Breast epithelium (tissue), 4 donors: ENCODE data around the gene PTBP1. TPM values are rescaled to one million over a fixed set of nuclear protein-coding genes. Genes with fewer than 3 reads are reported as not detected.
"Not testable (repeated sequence)": the region's sequence is repeated elsewhere in the genome, so short reads cannot be mapped to it uniquely, and the experiment has no call there.

ENCODE experiments used
- DNase-seq, 2 donors: peaks; one replicate each; pipeline ENCODE4 v3.0.0-alpha.2; 2019; ENCODE audit warnings: low spot score in 2 of 2
- H3K27ac ChIP-seq, 2 donors: fragments of 200-600 bp; sonication (generic) in 1 of 2; one replicate each; pipeline ENCODE4 v1.5.1; 2016 to 2019; ENCODE audit warnings: mild to moderate bottlenecking in 1 of 2
- H3K27me3 ChIP-seq, 2 donors: fragments of 200-600 bp; sonication (generic) in 1 of 2; one replicate each; pipeline versions ENCODE4 v1.5.1 to v1.6.0; 2017 to 2019; ENCODE audit warnings: control low read depth in 1 of 2, mild to moderate bottlenecking in 1 of 2
- H3K36me3 ChIP-seq: fragments of 200-600 bp; one replicate; pipeline ENCODE4 v1.5.1; 2019
- H3K4me1 ChIP-seq, 2 donors: fragments of 200-600 bp; sonication (generic); one replicate each; pipeline ENCODE4 v1.5.1; 2016 to 2019; ENCODE audit warnings: control low read depth in 1 of 2
- H3K4me3 ChIP-seq, 3 donors: fragments of 200-600 bp; sonication (generic); 1 replicate in 2 of 3; 2 replicates in 1 of 3; pipeline ENCODE4 v1.5.1; 2016 to 2019; ENCODE audit warnings: mild to moderate bottlenecking in 3 of 3, moderate library complexity in 2 of 3
- H3K9me3 ChIP-seq, 2 donors: fragments of 200-600 bp; sonication (generic) in 1 of 2; one replicate each; pipeline ENCODE4 v1.5.1; 2016 to 2019; ENCODE audit warnings: control low read depth in 1 of 2
- CTCF ChIP-seq, 3 donors: fragments of 450-650 bp; IDR thresholded peaks; one replicate each; pipeline ENCODE4 v1.5.1; 2016 to 2017; ENCODE audit warnings: antibody characterized with exemption in 3 of 3, mild to moderate bottlenecking in 3 of 3, moderate library complexity in 3 of 3
- POLR2A ChIP-seq: fragments of 450-650 bp; IDR thresholded peaks from one replicate; pipeline ENCODE4 v1.6.1; 2016; ENCODE audit warnings: antibody characterized with exemption, mild to moderate bottlenecking, moderate library complexity
- POLR2AphosphoS5 ChIP-seq, 3 donors: sonication (generic); formaldehyde crosslinking; IDR thresholded peaks; one replicate each; pipeline ENCODE4 v1.6.1; 2017; ENCODE audit warnings: antibody characterized with exemption in 3 of 3
- intact Hi-C: fragments of 100-400 bp; cut with DNase I; formaldehyde crosslinking; loops from one replicate; pipeline ENCODE4 v1.15.1; 2023; ENCODE audit warnings: low total_unique reads
- total RNA-seq, 3 donors: library from RNA; depleted of rRNA; stranded (reverse); fragments of >200 nt; gene quantifications; one replicate each; pipeline ENCODE4 v1.1.0, GENCODE V29; 2016

Gene PTBP1
- total RNA-seq, 3 donors from 2014 or later = 92.0 to 147 (median 131) TPM

DNA sequence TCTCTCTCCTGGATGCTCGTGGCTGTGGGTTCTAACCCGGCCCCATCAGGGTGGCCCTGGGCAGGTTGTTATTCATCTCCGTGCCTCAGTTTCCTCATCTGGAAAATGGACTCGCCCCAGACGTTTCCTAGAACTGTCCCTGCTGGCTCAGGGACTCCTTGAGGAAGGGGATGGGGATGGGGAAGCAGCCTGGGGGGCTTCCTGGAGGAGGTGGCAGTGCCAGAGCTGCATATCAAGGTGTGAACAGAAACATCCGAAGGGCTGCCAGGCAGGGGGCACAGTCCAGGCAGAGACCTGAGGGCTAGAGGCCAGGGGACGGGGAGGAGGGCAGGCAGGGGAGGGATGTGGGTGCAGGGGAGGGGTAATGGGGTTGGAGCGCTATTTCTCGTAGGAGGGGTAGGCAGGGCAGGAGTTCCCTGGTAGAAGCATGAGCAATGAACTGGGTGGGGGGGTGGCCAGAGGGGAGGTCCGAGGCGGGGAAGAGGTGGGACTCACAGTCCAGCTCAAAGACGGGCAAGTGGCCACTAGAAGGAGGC is 51.2 kb downstream of the PTBP1 start:
- Histone ChIP-seq H3K27ac (no peak overlapping the region), H3K9me3 (no peaks in the 10 kb centered on the region), H3K4me3 (no peak overlapping the region), H3K4me1 (peaks cover 5 to 6% of the 10 kb centered on the region in 2 donors), H3K27me3 (peaks cover 11 to 31% of the 10 kb centered on the region in 2 donors), H3K36me3 (no peaks in the 10 kb centered on the region)
- no peak for TF ChIP-seq CTCF (IDR thresholded peaks at IDR 0.05)
- no peak for TF ChIP-seq POLR2A
- no peak for TF ChIP-seq POLR2AphosphoS5 (IDR thresholded peaks at IDR 0.05)
- DNase-seq = no peak
- intact Hi-C loops = no loop called here

DNA sequence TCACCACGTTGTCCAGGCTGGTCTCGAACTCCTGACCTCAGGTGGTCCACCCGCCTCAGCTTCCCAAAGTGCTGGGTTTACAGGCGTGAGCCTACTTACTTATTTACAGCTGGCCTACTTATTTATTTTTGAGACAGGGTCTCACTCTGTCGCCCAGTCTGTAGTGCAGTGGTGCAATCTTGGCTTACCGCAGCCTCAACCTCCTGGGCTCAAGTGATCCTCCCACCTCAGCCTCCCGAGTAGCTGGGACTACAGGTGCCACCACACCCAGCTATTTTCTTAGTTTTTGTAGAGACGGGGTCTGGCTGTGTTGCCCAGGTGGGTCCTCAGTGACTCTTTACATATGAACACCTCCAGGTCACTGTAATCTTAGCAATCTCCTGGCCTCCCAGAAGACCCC is 51.9 kb downstream of the PTBP1 start:
- DNase-seq, H3K4me3 ChIP-seq, H3K36me3 ChIP-seq, H3K9me3 ChIP-seq, H3K4me1 ChIP-seq, H3K27ac ChIP-seq, intact Hi-C loops: not testable (repeated sequence)
- H3K27me3 ChIP-seq = peaks cover 6 to 28% of the 10 kb centered on the region in 2 donors

DNA sequence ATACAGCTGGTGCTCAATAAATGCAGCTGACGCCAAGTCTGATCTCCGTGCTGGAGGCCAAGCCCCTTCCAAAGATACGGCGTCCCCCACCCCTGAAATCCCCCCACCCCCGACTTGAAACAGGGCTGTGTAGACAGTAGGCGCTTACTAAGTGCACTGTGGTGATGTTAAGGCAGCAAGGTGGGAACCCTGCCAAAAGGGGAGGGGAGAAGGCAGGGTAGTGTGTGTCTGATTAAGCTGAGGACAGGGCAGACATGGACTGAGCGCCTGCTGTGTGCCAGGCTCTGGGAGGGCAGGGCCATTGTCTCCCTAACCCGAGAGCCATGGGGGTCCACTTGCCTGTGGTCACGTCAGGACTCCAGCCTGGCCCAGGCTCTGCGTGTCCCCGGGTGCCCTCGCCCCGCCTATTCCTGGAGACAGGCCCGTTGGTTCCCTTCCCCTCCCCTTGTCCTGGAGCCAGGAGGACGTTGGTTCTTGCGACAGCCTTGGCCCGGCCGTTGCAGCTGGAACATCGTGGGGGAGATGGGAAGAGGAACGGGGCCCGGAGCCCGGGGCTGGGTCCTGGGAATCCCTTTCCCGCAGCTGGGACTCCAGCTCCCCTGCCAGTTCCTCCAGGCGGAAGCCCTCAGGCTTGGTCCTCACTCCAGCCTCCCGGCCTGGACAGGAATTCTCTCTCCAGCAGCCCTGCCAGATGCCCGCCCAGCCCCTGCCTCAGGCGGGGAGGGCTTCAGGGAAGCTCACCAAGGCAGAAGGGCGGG is 53.1 kb downstream of the PTBP1 start:
- H3K4me1 ChIP-seq = no peaks in the 10 kb centered on the region
- no peaks in the 10 kb centered on the region for H3K9me3 ChIP-seq
- TF ChIP-seq CTCF (IDR thresholded peaks at IDR 0.05) (no peak), POLR2A (no peak), POLR2AphosphoS5 (IDR thresholded peaks at IDR 0.05) (peak; percentile 71 to 97 (median 93))
- peak; percentile 84 to 92 for DNase-seq
- peak overlapping the region in 2 of 3 donors; percentile 7 to 50 for H3K4me3 ChIP-seq
- peak overlapping the region; percentile 77 to 80 for H3K27ac ChIP-seq
- peaks cover 6 to 28% of the 10 kb centered on the region in 2 donors for H3K27me3 ChIP-seq
- H3K36me3 ChIP-seq = no peaks in the 10 kb centered on the region
- intact Hi-C loops = no loop called here

GRCh38 chr19:850979-851335 is 53.7 kb downstream of the PTBP1 start:
- Histone ChIP-seq H3K27ac (peak overlapping the region; percentile 77 to 80), H3K9me3 (no peaks in the 10 kb centered on the region), H3K36me3 (no peaks in the 10 kb centered on the region), H3K27me3 (peaks cover 6 to 27% of the 10 kb centered on the region in 2 donors), H3K4me3 (peak overlapping the region in 2 of 3 donors; percentile 7 to 50), H3K4me1 (no peaks in the 10 kb centered on the region)
- DNase-seq = no peak
- intact Hi-C loops = no loop called here
- TF ChIP-seq CTCF (IDR thresholded peaks at IDR 0.05) = no peak
- no peak for TF ChIP-seq POLR2AphosphoS5 (IDR thresholded peaks at IDR 0.05)
- no peak for TF ChIP-seq POLR2A

- H3K9me3 ChIP-seq = no peaks in the 10 kb centered on the region
- no peaks in the 10 kb centered on the region for H3K4me1 ChIP-seq
- TF ChIP-seq POLR2A (no peak), POLR2AphosphoS5 (IDR thresholded peaks at IDR 0.05) (no peak), CTCF (IDR thresholded peaks at IDR 0.05) (no peak)
- no peak for DNase-seq
- peak within 1 kb of the TSS; percentile 77 to 80 for H3K27ac ChIP-seq
- intact Hi-C loops = no loop called here
- H3K36me3 ChIP-seq = no peaks in the 10 kb centered on the region
- H3K4me3 ChIP-seq = peak within 1 kb of the TSS in 1 of 3 donors; percentile 35
- H3K27me3 ChIP-seq = peaks cover 6 to 21% of the 10 kb centered on the region in 2 donors
These were observed 55.1 kb downstream of the PTBP1 start, which contains the start of gene ELANE for GRCh38 chr19:852136-853013. ELANE (plus strand) TSS chr19:852303; CDS start chr19:852329, 26 bp downstream.
